H1 (cell line): ENCODE results near the gene GJB4. TPM values are rescaled to one million over a fixed set of nuclear protein-coding genes. Genes with fewer than 3 reads are reported as not detected.

Experiments used
- CTCF ChIA-PET: fragments of 300-600 bp; sonication (Branson Sonifier 250); formaldehyde crosslinking; loops from one replicate; lab custom pipeline; 2021; ENCODE audit not compliant: partially characterized antibody; lab: Charles Lee
- POLR2A ChIA-PET: fragments of 300-600 bp; sonication (Branson Sonifier 250); formaldehyde crosslinking; loops from one replicate; lab custom pipeline; 2021; ENCODE audit warnings: inconsistent platforms; ENCODE audit not compliant: partially characterized antibody; lab: Charles Lee
- DNase-seq, 2 experiments: peaks; one replicate each; pipeline versions ENCODE4 v3.0.0 to v3.0.0-alpha.2; 2010 to 2022; ENCODE audit warnings: low spot score in 2 of 2, low read depth in 1 of 2, mixed read lengths in 1 of 2
- FAIRE-seq: peaks from 2 replicates; lab custom pipeline; 2011; peaks lifted over from hg19 to GRCh38; lab: Jason Lieb, UNC
- H2AFZ ChIP-seq: 2 replicates; pipeline ENCODE4 v1.8.1; 2012; ENCODE audit warnings: low read length, inconsistent platforms
- H2AK5ac ChIP-seq: 2 replicates; pipeline ENCODE4 v1.6.1; 2013; ENCODE audit warnings: low read depth, low read length
- H2BK120ac ChIP-seq: replicated peaks from 2 replicates; pipeline ENCODE3; 2013; ENCODE audit warnings: low read depth, low read length, inconsistent platforms
- H2BK12ac ChIP-seq: 2 replicates; pipeline ENCODE4 v1.6.1; 2013; ENCODE audit warnings: low read depth, low read length
- H2BK15ac ChIP-seq: 2 replicates; pipeline ENCODE4 v1.6.1; 2013; ENCODE audit warnings: low read length
- H2BK20ac ChIP-seq: 2 replicates; pipeline ENCODE4 v1.6.1; 2013; ENCODE audit warnings: low read length
- H2BK5ac ChIP-seq: 2 replicates; pipeline ENCODE4 v1.6.1; 2013; ENCODE audit warnings: low read depth, low read length
- H3K14ac ChIP-seq: 2 replicates; pipeline ENCODE4 v1.6.1; 2013; ENCODE audit warnings: inconsistent platforms; ENCODE audit not compliant: insufficient read length
- H3K18ac ChIP-seq: 2 replicates; pipeline ENCODE4 v1.6.1; 2013; ENCODE audit warnings: low read length; ENCODE audit errors: extremely low read depth
- H3K23ac ChIP-seq: 2 replicates; pipeline ENCODE4 v1.6.1; 2013; ENCODE audit warnings: inconsistent platforms; ENCODE audit not compliant: insufficient read length
- H3K23me2 ChIP-seq: 2 replicates; pipeline ENCODE4 v1.6.1; 2013; ENCODE audit warnings: low read depth, low read length
- H3K27ac ChIP-seq: 2 replicates; pipeline ENCODE4 v1.6.1; 2011; ENCODE audit warnings: low read depth, low read length, inconsistent platforms
- H3K27me3 ChIP-seq, 4 experiments: replicated peaks in 1 of 4; 1 replicate in 1 of 4; 2 replicates in 3 of 4; pipeline versions ENCODE4 v1.6.1 to v1.8.1; 2011 to 2013; ENCODE audit warnings: low read length in 3 of 4, mild to moderate bottlenecking in 3 of 4, inconsistent platforms in 2 of 4, mixed read lengths in 2 of 4, moderate library complexity in 1 of 4; ENCODE audit not compliant: control insufficient read depth in 3 of 4, insufficient read depth in 3 of 4; ENCODE audit errors: extremely low read depth in 1 of 4
- H3K36me3 ChIP-seq, 4 experiments: 2 replicates each; pipeline versions ENCODE4 v1.6.1 to v1.8.1; 2011 to 2013; ENCODE audit warnings: mild to moderate bottlenecking in 4 of 4, low read length in 3 of 4, moderate library complexity in 2 of 4, control low read depth in 1 of 4, inconsistent platforms in 1 of 4; ENCODE audit not compliant: insufficient read depth in 4 of 4, control insufficient read depth in 2 of 4
- H3K4ac ChIP-seq: replicated peaks from 2 replicates; pipeline ENCODE3; 2013; ENCODE audit warnings: low read length, low read depth, mixed read lengths, inconsistent platforms; ENCODE audit not compliant: insufficient read length
- H3K4me1 ChIP-seq, 4 experiments: replicated peaks in 1 of 4; 1 replicate in 1 of 4; 2 replicates in 3 of 4; pipeline versions ENCODE4 v1.6.1 to v1.8.1; 2011 to 2013; ENCODE audit warnings: low read length in 3 of 4, inconsistent platforms in 2 of 4, mixed read lengths in 1 of 4; ENCODE audit not compliant: insufficient read depth in 4 of 4, control insufficient read depth in 3 of 4
- H3K4me2 ChIP-seq, 2 experiments: 2 replicates each; pipeline versions ENCODE4 v1.6.1 to v1.8.1; 2011 to 2013; ENCODE audit warnings: low read depth in 2 of 2, low read length in 2 of 2, control low read depth in 1 of 2, inconsistent platforms in 1 of 2, mild to moderate bottlenecking in 1 of 2; ENCODE audit not compliant: insufficient read depth in 1 of 2
- H3K4me3 ChIP-seq, 4 experiments: fragments of 200-600, 300-600 bp in 1 of 4; sonication (generic), shearing (Covaris generic), sonication (Bioruptor Twin) in 1 of 4; 2 replicates each; pipeline versions ENCODE4 v1.5.1 to v1.8.1; 2011 to 2016; ENCODE audit warnings: low read length in 4 of 4, low read depth in 3 of 4, control low read depth in 2 of 4, inconsistent platforms in 2 of 4, mild to moderate bottlenecking in 2 of 4, mixed read lengths in 1 of 4, moderate library complexity in 1 of 4; ENCODE audit not compliant: insufficient read depth in 2 of 4; ENCODE audit errors: extremely low read depth in 1 of 4
- H3K56ac ChIP-seq: replicated peaks from 2 replicates; pipeline ENCODE3; 2013; ENCODE audit warnings: low read depth, mild to moderate bottlenecking, mixed read lengths, low read length, inconsistent platforms; ENCODE audit not compliant: insufficient read length
- H3K79me1 ChIP-seq: 2 replicates; pipeline ENCODE4 v1.6.1; 2013; ENCODE audit warnings: low read depth, low read length, control low read depth
- H3K79me2 ChIP-seq, 2 experiments: 2 replicates each; pipeline versions ENCODE4 v1.6.1 to v1.8.1; 2012 to 2013; ENCODE audit warnings: low read length in 2 of 2, mild to moderate bottlenecking in 2 of 2, inconsistent platforms in 1 of 2; ENCODE audit not compliant: insufficient read depth in 2 of 2, control insufficient read depth in 1 of 2
- H3K9ac ChIP-seq, 4 experiments: replicated peaks in 1 of 4; 1 replicate in 1 of 4; 2 replicates in 3 of 4; pipeline versions ENCODE4 v1.6.1 to v1.8.1; 2011 to 2013; ENCODE audit warnings: low read depth in 3 of 4, low read length in 3 of 4, control low read depth in 2 of 4, mild to moderate bottlenecking in 2 of 4, moderate library complexity in 2 of 4, inconsistent platforms in 1 of 4; ENCODE audit errors: extremely low read depth in 1 of 4
- H3K9me3 ChIP-seq, 2 experiments: 2 replicates each; pipeline versions ENCODE4 v1.6.1 to v1.8.1; 2012 to 2013; ENCODE audit warnings: mild to moderate bottlenecking in 2 of 2, moderate library complexity in 2 of 2, control low read depth in 1 of 2, inconsistent platforms in 1 of 2, low read depth in 1 of 2, low read length in 1 of 2, mixed read lengths in 1 of 2; ENCODE audit not compliant: insufficient read depth in 2 of 2
- H4K20me1 ChIP-seq, 2 experiments: replicated peaks in 1 of 2; 2 replicates each; pipeline versions ENCODE3 to v1.8.1; 2011 to 2013; ENCODE audit warnings: inconsistent platforms in 2 of 2, low read length in 2 of 2, mild to moderate bottlenecking in 1 of 2; ENCODE audit not compliant: insufficient read depth in 2 of 2, control insufficient read depth in 1 of 2
- H4K5ac ChIP-seq: 2 replicates; pipeline ENCODE4 v1.6.1; 2013; ENCODE audit warnings: low read length, low read depth, mixed read lengths, inconsistent platforms; ENCODE audit not compliant: insufficient read length
- H4K8ac ChIP-seq: 2 replicates; pipeline ENCODE4 v1.8.0; 2013; ENCODE audit warnings: mild to moderate bottlenecking, moderate library complexity, low read length, inconsistent platforms; ENCODE audit not compliant: insufficient read depth; ENCODE audit errors: extremely low read depth
- H4K91ac ChIP-seq: replicated peaks from 2 replicates; pipeline ENCODE3; 2013; ENCODE audit warnings: low read length, mixed read lengths, inconsistent platforms; ENCODE audit not compliant: insufficient read length
- ATF2 ChIP-seq: IDR thresholded peaks from 2 replicates; pipeline ENCODE4 v1.6.1; 2012; ENCODE audit warnings: low read length, inconsistent platforms
- BCL11A ChIP-seq, 2 experiments: IDR thresholded peaks; one replicate each; pipeline ENCODE4 v1.6.1; 2011; ENCODE audit warnings: low read depth in 2 of 2, low read length in 2 of 2, mild to moderate bottlenecking in 2 of 2
- EP300 ChIP-seq, 2 experiments: IDR thresholded peaks; 1 replicate in 1 of 2; 2 replicates in 1 of 2; pipeline ENCODE4 v1.6.1; 2011 to 2012; ENCODE audit warnings: low read depth in 2 of 2, low read length in 2 of 2, mild to moderate bottlenecking in 2 of 2, borderline replicate concordance in 1 of 2, inconsistent platforms in 1 of 2, moderate library complexity in 1 of 2
- HDAC6 ChIP-seq: IDR thresholded peaks from one replicate; pipeline ENCODE4 v1.7.1; 2012; ENCODE audit warnings: low read depth, mild to moderate bottlenecking, inconsistent platforms, low read length, moderate library complexity
- POLR2A ChIP-seq, 2 experiments: IDR thresholded peaks; 1 replicate in 1 of 2; 2 replicates in 1 of 2; pipeline ENCODE4 v1.6.1; 2011; ENCODE audit warnings: low read depth in 2 of 2, low read length in 2 of 2, mild to moderate bottlenecking in 2 of 2; ENCODE audit errors: control extremely low read depth in 1 of 2
- RAD21 ChIP-seq, 2 experiments: IDR thresholded peaks in 1 of 2; conservative IDR thresholded peaks in 1 of 2; 2 replicates each; pipeline ENCODE4 v1.6.1; 2011; ENCODE audit warnings: low read depth in 2 of 2, low read length in 2 of 2, improper control_type of control experiment in 1 of 2, inconsistent platforms in 1 of 2, mild to moderate bottlenecking in 1 of 2, moderate library complexity in 1 of 2
- SAP30 ChIP-seq: fragments of 300-600 bp; sonication (generic); IDR thresholded peaks from 2 replicates; pipeline ENCODE4 v1.7.1; 2012; ENCODE audit warnings: low read length, moderate library complexity, mild to moderate bottlenecking, inconsistent platforms; ENCODE audit not compliant: insufficient read depth, insufficient replicate concordance
- SIRT6 ChIP-seq: IDR thresholded peaks from one replicate; pipeline ENCODE4 v1.7.1; 2012; ENCODE audit warnings: low read length, inconsistent platforms
- SIX5 ChIP-seq: IDR thresholded peaks from 2 replicates; pipeline ENCODE4 v1.6.1; 2011; ENCODE audit warnings: mild to moderate bottlenecking, low read depth, low read length
- WGBS, 2 experiments: shearing (Covaris generic) in 1 of 2; methylation state at CpG; one replicate each; pipeline versions ENCODE4 v1.1.6 to v1.1.7; 2013 to 2015; ENCODE audit warnings: low lambda C conversion rate in 2 of 2, mixed read lengths in 2 of 2, inconsistent platforms in 1 of 2, low coverage in 1 of 2, missing lambda C conversion rate in 1 of 2; ENCODE audit not compliant: insufficient replicate concordance in 2 of 2, insufficient coverage in 1 of 2, insufficient read length in 1 of 2; ENCODE audit errors: extremely low coverage in 1 of 2, missing lambda C conversion rate in 1 of 2; 5-methylcytosine and 5-hydroxymethylcytosine counted together
- polyA plus RNA-seq, 7 experiments: library from polyadenylated mRNA; depleted of rRNA in 3 of 7; stranded (reverse) in 5 of 7; unstranded in 2 of 7; fragments of >200 nt in 5 of 7; fragments of 200-250 nt in 2 of 7; gene quantifications; 1 replicate in 5 of 7; 2 replicates in 1 of 7; 4 replicates in 1 of 7; pipeline versions ENCODE4 v1.2.1 to v1.2.3, GENCODE V29; 2011 to 2013; ENCODE audit warnings: missing spikeins in 2 of 7, mixed read lengths in 2 of 7
- total RNA-seq: library from RNA; stranded (reverse); fragmentation: NEBNext Ultra II Directional; extraction: Animal tissue kit (Norgen Biotek cat#: 25700); gene quantifications from 2 replicates; pipeline ENCODE4 v1.2.1, GENCODE V29; 2021

The GJB4 gene
- total and polyA plus RNA-seq, 2 of the 8 experiments (the other 6 are each of a cell fraction or from before 2014, with no cell fraction given), result 0.20 to 0.41 TPM

GRCh38 chr1:34761776-34762307 is 2.3 kb downstream of the GJB4 start:
- Histone ChIP-seq H3K27ac (no peak overlapping the region), H3K14ac (no peak overlapping the region), H2BK12ac (peak overlapping the region; percentile 35; the same call in 1 of the 2 replicates), H2BK20ac (no peak overlapping the region), H3K79me1 (no peaks in the 10 kb centered on the region), H4K20me1 (no peaks in the 10 kb centered on the region), H3K56ac (no peak overlapping the region), H2BK120ac (no peak overlapping the region), H4K8ac (no peak overlapping the region), H3K9ac (no peak overlapping the region), H2AK5ac (no peak overlapping the region), H3K4ac (no peak overlapping the region), H3K18ac (no peak overlapping the region), H3K23ac (no peak overlapping the region), H3K4me3 (no peak overlapping the region), H3K27me3 (no peaks in the 10 kb centered on the region; a peak in 1 of 7 replicates), H4K5ac (no peak overlapping the region), H4K91ac (no peak overlapping the region), H3K23me2 (no peaks in the 10 kb centered on the region), H3K36me3 (no peaks in the 10 kb centered on the region), H3K4me1 (peaks cover 5 to 20% (median 8%) of the 10 kb centered on the region in 4 experiments), H2BK15ac (no peak overlapping the region), H3K79me2 (no peaks in the 10 kb centered on the region), H2AFZ (no peak overlapping the region), H3K4me2 (no peak overlapping the region), H3K9me3 (no peaks in the 10 kb centered on the region; a peak in 1 of 4 replicates), H2BK5ac (no peak overlapping the region)
- DNase-seq, result no peak
- POLR2A ChIA-PET, result no interaction called here
- FAIRE-seq, result no peak
- 96% methylated on average over 13 of the region's 13 CpGs; no CpG with 5 or more reads in 1 of the 2 experiments for WGBS, 2 experiments
- TF ChIP-seq SAP30, result no peak
- no peak for TF ChIP-seq HDAC6
- TF ChIP-seq EP300 (IDR thresholded peaks at IDR 0.05; ENCODE audit: borderline replicate concordance in 1 of 2, low read depth in 2 of 2, low read length in 2 of 2), result no peak
- TF ChIP-seq BCL11A (IDR thresholded peaks at IDR 0.05; ENCODE audit: low read depth in 2 of 2, low read length in 2 of 2), result no peak
- TF ChIP-seq POLR2A (IDR thresholded peaks at IDR 0.05; ENCODE audit: control extremely low read depth in 1 of 2, low read depth in 2 of 2, low read length in 2 of 2), result no peak
- TF ChIP-seq ATF2, result no peak
- TF ChIP-seq SIRT6, result no peak
- TF ChIP-seq SIX5, result no peak
- no peak for TF ChIP-seq RAD21 (IDR thresholded peaks at IDR 0.05 in 1 of 2, conservative IDR thresholded peaks at IDR 0.05 in 1 of 2; ENCODE audit: low read depth in 2 of 2, low read length in 2 of 2)
- CTCF ChIA-PET, result interaction anchor here (1.3 to 1.4 kb wide), 2 partner anchors 9 to 12 kb away, joined by 3 read pairs; no protein-coding TSS in a partner anchor
